ENCODE measurements around the gene HDAC4. TPM values are rescaled to one million over a fixed set of nuclear protein-coding genes. Genes with fewer than 3 reads are reported as not detected.

The HDAC4 gene
- total RNA-seq, 1 experiment from 2014 or later = 61.5 TPM

GRCh38 chr2:239318790-239319661 is 81.8 kb downstream of the HDAC4 start:
- BruUV-seq (replicated peaks) = no TSS peak
- DNase-seq = peak in 1 of 2 experiments; percentile 27
- Histone ChIP-seq H4K20me1 (ENCODE audit: insufficient read depth) (no peaks in the 10 kb centered on the region; the same call in none of the 2 replicates), H3K4me1 (replicated peaks; ENCODE audit: insufficient read depth) (no peaks in the 10 kb centered on the region), H3K36me3 (ENCODE audit: low read depth) (no peaks in the 10 kb centered on the region), H3K27me3 (ENCODE audit: insufficient read depth, low read depth) (no peaks in the 10 kb centered on the region), H3K4me2 (no peak overlapping the region), H3K79me2 (ENCODE audit: low read depth) (peaks cover 4% of the 10 kb centered on the region; the same call in 1 of the 2 replicates), H3K9me3 (ENCODE audit: insufficient read depth, low read depth) (no peaks in the 10 kb centered on the region), H3F3A (ENCODE audit: insufficient read depth, low read depth) (no peaks in the 10 kb centered on the region), H3K27ac (no peak overlapping the region), H2AFZ (no peak overlapping the region), H3K4me3 (no peak overlapping the region), H3K9me2 (ENCODE audit: insufficient read depth) (no peaks in the 10 kb centered on the region)
- CTCF ChIA-PET = no interaction called here
- TF ChIP-seq, protein P1, sequence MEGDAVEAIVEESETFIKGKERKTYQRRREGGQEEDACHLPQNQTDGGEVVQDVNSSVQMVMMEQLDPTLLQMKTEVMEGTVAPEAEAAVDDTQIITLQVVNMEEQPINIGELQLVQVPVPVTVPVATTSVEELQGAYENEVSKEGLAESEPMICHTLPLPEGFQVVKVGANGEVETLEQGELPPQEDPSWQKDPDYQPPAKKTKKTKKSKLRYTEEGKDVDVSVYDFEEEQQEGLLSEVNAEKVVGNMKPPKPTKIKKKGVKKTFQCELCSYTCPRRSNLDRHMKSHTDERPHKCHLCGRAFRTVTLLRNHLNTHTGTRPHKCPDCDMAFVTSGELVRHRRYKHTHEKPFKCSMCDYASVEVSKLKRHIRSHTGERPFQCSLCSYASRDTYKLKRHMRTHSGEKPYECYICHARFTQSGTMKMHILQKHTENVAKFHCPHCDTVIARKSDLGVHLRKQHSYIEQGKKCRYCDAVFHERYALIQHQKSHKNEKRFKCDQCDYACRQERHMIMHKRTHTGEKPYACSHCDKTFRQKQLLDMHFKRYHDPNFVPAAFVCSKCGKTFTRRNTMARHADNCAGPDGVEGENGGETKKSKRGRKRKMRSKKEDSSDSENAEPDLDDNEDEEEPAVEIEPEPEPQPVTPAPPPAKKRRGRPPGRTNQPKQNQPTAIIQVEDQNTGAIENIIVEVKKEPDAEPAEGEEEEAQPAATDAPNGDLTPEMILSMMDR (conservative IDR thresholded peaks at IDR 0.05) = no peak
- no peak for TF ChIP-seq EZH2 (IDR thresholded peaks at IDR 0.05; ENCODE audit: low read depth)
- intact Hi-C loops (cut with micrococcal nuclease; ENCODE audit: unreplicated experiment) = no loop called here
- POLR2A ChIA-PET (ENCODE audit: unreplicated experiment) = interaction anchor here (0.6 kb wide), 1 partner anchor 44 kb away, joined by 3 read pairs; no protein-coding TSS in a partner anchor

GRCh38 chr2:239318151-239318611 is 82.6 kb downstream of the HDAC4 start:
- no TSS peak for BruUV-seq (replicated peaks)
- Histone ChIP-seq H3K9me2 (ENCODE audit: insufficient read depth) (no peaks in the 10 kb centered on the region), H3K4me1 (replicated peaks; ENCODE audit: insufficient read depth) (no peaks in the 10 kb centered on the region), H3K79me2 (ENCODE audit: low read depth) (peaks cover 4% of the 10 kb centered on the region; the same call in 1 of the 2 replicates), H4K20me1 (ENCODE audit: insufficient read depth) (no peaks in the 10 kb centered on the region; the same call in none of the 2 replicates), H3K27me3 (ENCODE audit: insufficient read depth, low read depth) (no peaks in the 10 kb centered on the region), H3K4me3 (no peak overlapping the region), H3K9me3 (ENCODE audit: insufficient read depth, low read depth) (no peaks in the 10 kb centered on the region), H3K27ac (no peak overlapping the region), H3F3A (ENCODE audit: insufficient read depth, low read depth) (no peaks in the 10 kb centered on the region), H2AFZ (no peak overlapping the region), H3K36me3 (ENCODE audit: low read depth) (no peaks in the 10 kb centered on the region), H3K4me2 (no peak overlapping the region)
- intact Hi-C loops (cut with micrococcal nuclease; ENCODE audit: unreplicated experiment) = no loop called here
- ChIA-PET CTCF (no interaction called here), POLR2A (ENCODE audit: unreplicated experiment) (no interaction called here)
- no peak for DNase-seq
- TF ChIP-seq, protein P1 (conservative IDR thresholded peaks at IDR 0.05) = no peak
- no peak for TF ChIP-seq EZH2 (IDR thresholded peaks at IDR 0.05; ENCODE audit: low read depth)

DNA sequence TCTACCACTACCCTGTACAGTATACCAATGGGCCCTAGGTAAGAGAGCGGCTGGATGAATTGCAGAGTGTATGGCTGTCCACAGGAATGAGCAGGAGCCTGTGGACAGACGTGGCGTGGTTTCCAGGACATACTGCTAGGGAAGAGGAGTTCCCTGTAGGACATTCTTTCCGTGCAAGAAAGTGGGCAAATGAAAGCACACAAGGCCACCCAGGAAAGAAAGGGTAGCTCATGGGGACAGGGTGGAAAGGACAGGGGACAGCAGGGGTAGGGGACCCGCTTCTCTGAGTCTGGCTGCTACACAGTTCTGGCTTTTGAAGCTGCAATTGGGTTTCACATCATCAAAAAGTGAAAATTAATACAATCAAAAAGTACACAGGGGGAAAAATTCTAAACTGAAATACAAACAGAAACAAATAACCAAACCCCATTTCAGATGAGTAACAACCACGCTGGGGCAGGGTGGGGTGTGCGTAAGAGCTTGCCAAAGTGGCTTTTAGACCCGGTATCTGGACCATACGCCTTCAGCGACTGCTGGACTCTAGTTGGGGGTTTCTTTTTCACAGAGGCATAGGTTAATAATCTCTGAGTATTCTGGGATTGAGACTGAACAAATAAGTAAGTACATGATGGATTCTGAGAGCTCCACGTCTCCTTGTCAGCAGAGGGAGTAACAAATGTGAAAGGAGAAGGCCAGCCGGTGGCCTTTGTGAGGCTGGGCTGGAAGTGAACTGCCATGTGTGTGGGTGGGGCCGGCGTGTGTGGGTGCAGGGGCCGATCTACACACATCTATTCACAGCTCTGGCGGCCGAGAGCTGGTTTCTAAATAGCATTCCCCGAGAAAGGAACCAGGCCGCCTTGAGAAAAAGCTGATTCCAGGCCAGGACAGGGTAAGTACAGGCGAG is 84.0 kb downstream of the HDAC4 start:
- Histone ChIP-seq H3K4me2 (no peak overlapping the region), H3K9me3 (ENCODE audit: insufficient read depth, low read depth) (no peaks in the 10 kb centered on the region), H3K9me2 (ENCODE audit: insufficient read depth) (no peaks in the 10 kb centered on the region), H3K27ac (no peak overlapping the region), H2AFZ (no peak overlapping the region), H4K20me1 (ENCODE audit: insufficient read depth) (no peaks in the 10 kb centered on the region; the same call in none of the 2 replicates), H3K4me3 (no peak overlapping the region), H3K4me1 (replicated peaks; ENCODE audit: insufficient read depth) (no peaks in the 10 kb centered on the region), H3F3A (ENCODE audit: insufficient read depth, low read depth) (no peaks in the 10 kb centered on the region), H3K36me3 (ENCODE audit: low read depth) (no peaks in the 10 kb centered on the region), H3K27me3 (ENCODE audit: insufficient read depth, low read depth) (no peaks in the 10 kb centered on the region), H3K79me2 (ENCODE audit: low read depth) (peaks cover 4% of the 10 kb centered on the region; the same call in 1 of the 2 replicates)
- no peak for TF ChIP-seq EZH2 (IDR thresholded peaks at IDR 0.05; ENCODE audit: low read depth)
- TF ChIP-seq, protein P1 (conservative IDR thresholded peaks at IDR 0.05) = no peak
- BruUV-seq (replicated peaks) = no TSS peak
- intact Hi-C loops (cut with micrococcal nuclease; ENCODE audit: unreplicated experiment) = no loop called here
- CTCF ChIA-PET = no interaction called here
- no peak for DNase-seq
- POLR2A ChIA-PET (ENCODE audit: unreplicated experiment) = no interaction called here
